NCI-H748 treated with DMSO at 0.1 percent for 48 hours (cell line): ENCODE data around the gene EPAS1.

Experiments
- DNase-seq: peaks from one replicate; lab custom pipeline; 2025; lab: John Stamatoyannopoulos, UW

Gene EPAS1

GRCh38 chr2:46410273-46411244, 113.4 kb downstream of the EPAS1 start:
- no peak for DNase-seq

GRCh38 chr2:46411245-46411641, 114.0 kb downstream of the EPAS1 start:
- DNase-seq: no peak

- DNase-seq: no peak
These were observed 114.8 kb downstream of the EPAS1 start for GRCh38 chr2:46411985-46412384.

GRCh38 chr2:46413111-46413510, 115.9 kb downstream of the EPAS1 start:
- DNase-seq: no peak

GRCh38 chr2:46413631-46414030, 116.4 kb downstream of the EPAS1 start:
- DNase-seq: no peak

GRCh38 chr2:46414701-46415100, 117.5 kb downstream of the EPAS1 start:
- no peak for DNase-seq

- DNase-seq: no peak
These were observed 119.1 kb downstream of the EPAS1 start for GRCh38 chr2:46416280-46416679.

- no peak for DNase-seq
These were observed 119.7 kb downstream of the EPAS1 start for GRCh38 chr2:46416739-46417403.

- DNase-seq: no peak
These were observed 123.7 kb downstream of the EPAS1 start for GRCh38 chr2:46420945-46421344.

GRCh38 chr2:46421361-46421760, 124.2 kb downstream of the EPAS1 start:
- no peak for DNase-seq

- no peak for DNase-seq
These were observed 125.6 kb downstream of the EPAS1 start for GRCh38 chr2:46422717-46423394.

- no peak for DNase-seq
These were observed 127.7 kb downstream of the EPAS1 start for GRCh38 chr2:46424937-46425336.

GRCh38 chr2:46428911-46429436, 131.8 kb downstream of the EPAS1 start:
- no peak for DNase-seq

- DNase-seq: no peak
These were observed 133.2 kb downstream of the EPAS1 start for GRCh38 chr2:46430413-46430812.

- DNase-seq: no peak
These were observed 133.8 kb downstream of the EPAS1 start for GRCh38 chr2:46430992-46431391.

GRCh38 chr2:46431481-46432235, 134.5 kb downstream of the EPAS1 start:
- DNase-seq: no peak

- no peak for DNase-seq
These were observed 137.7 kb downstream of the EPAS1 start for GRCh38 chr2:46434851-46435273.

- DNase-seq: no peak
These were observed 138.1 kb downstream of the EPAS1 start for GRCh38 chr2:46435353-46435752.

GRCh38 chr2:46435796-46436360, 138.7 kb downstream of the EPAS1 start:
- no peak for DNase-seq
